H1 (cell line): ENCODE results near the gene TEX101. TPM values are rescaled to one million over a fixed set of nuclear protein-coding genes. Genes with fewer than 3 reads are reported as not detected.

Source experiments
- CHD7 ChIP-seq: fragments of 300-600 bp; sonication (generic); IDR thresholded peaks from 2 replicates; pipeline ENCODE4 v1.7.1; 2012; ENCODE audit warnings: low read length, moderate library complexity, mild to moderate bottlenecking, inconsistent platforms; ENCODE audit not compliant: insufficient replicate concordance
- E2F6 ChIP-seq: IDR thresholded peaks from 2 replicates; pipeline ENCODE4 v1.6.1; 2012; ENCODE audit warnings: inconsistent platforms
- JUN ChIP-seq: IDR thresholded peaks from 2 replicates; pipeline ENCODE4 v1.6.1; 2011; ENCODE audit warnings: low read depth, mild to moderate bottlenecking, improper control_type of control experiment, low read length
- POLR2AphosphoS5 ChIP-seq: IDR thresholded peaks from 2 replicates; pipeline ENCODE4 v1.6.1; 2011; ENCODE audit warnings: low read depth, low read length
- polyA plus RNA-seq, 7 experiments: library from polyadenylated mRNA; depleted of rRNA in 3 of 7; stranded (reverse) in 5 of 7; unstranded in 2 of 7; fragments of >200 nt in 5 of 7; fragments of 200-250 nt in 2 of 7; gene quantifications; 1 replicate in 5 of 7; 2 replicates in 1 of 7; 4 replicates in 1 of 7; pipeline versions ENCODE4 v1.2.1 to v1.2.3, GENCODE V29; 2011 to 2013; ENCODE audit warnings: missing spikeins in 2 of 7, mixed read lengths in 2 of 7
- total RNA-seq: library from RNA; stranded (reverse); fragmentation: NEBNext Ultra II Directional; extraction: Animal tissue kit (Norgen Biotek cat#: 25700); gene quantifications from 2 replicates; pipeline ENCODE4 v1.2.1, GENCODE V29; 2021

Gene TEX101
- total and polyA plus RNA-seq, 2 of the 8 experiments (the other 6 are each of a cell fraction or from before 2014, with no cell fraction given): 0.12 TPM; not detected in 1

GRCh38 chr19:43467276-43467675 is 52.6 kb downstream of the TEX101 start (continued):
- no peak for TF ChIP-seq CHD7
- no peak for TF ChIP-seq JUN
- no peak for TF ChIP-seq E2F6
- no peak for TF ChIP-seq POLR2AphosphoS5
